GM19238 (cell line): ENCODE results near the gene PRPS1.
"Not testable (repeated sequence)": the region's sequence is repeated elsewhere in the genome, so short reads cannot be mapped to it uniquely, and the experiment has no call there.

Experiments
- DNase-seq: peaks from one replicate; pipeline ENCODE4 v3.0.0; 2011; ENCODE audit warnings: low spot score; ENCODE audit not compliant: insufficient read length

PRPS1 gene

DNA sequence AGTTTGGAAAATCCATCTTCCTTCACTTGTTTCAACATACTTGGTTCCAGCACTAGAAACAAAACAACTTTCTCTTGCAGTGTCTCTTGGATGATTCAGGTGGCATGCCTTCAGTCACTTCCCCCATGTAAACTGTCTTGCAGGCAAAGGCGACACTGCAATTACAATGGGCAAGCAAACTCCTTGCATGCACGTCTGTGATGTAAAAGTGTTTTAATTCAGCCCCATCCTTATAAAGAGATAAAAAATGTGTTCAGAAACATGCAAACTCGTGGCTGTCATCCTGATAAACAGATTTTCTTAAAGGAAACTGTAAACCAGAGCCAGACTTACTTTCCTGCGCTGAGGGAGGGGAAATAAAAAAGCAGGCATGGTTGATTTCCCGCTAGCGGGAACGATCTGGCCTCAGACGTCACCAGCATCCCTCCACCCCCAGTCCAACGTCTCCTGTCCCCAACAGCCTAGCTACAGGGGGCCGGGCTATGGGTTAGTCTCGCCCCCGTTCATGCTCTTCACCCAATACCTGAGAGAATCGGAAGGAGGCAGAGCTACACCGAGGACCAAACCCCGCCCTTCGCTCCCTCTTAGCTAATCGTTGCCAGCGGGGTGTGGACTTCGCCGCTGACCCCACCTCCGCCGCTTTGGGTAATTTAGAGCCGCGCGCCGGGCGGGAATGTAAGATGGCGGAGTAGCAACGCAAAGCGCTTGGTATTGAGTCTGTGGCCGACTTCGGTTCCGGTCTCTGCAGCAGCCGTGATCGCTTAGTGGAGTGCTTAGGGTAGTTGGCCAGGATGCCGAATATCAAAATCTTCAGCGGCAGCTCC lies at the start of gene PRPS1:
TSS of gene PRPS1 (plus strand) at position 673 of the 824 bp plus-strand sequence. CDS start at position 792, 119 bp downstream.
- peak; percentile 72 for DNase-seq

DNA sequence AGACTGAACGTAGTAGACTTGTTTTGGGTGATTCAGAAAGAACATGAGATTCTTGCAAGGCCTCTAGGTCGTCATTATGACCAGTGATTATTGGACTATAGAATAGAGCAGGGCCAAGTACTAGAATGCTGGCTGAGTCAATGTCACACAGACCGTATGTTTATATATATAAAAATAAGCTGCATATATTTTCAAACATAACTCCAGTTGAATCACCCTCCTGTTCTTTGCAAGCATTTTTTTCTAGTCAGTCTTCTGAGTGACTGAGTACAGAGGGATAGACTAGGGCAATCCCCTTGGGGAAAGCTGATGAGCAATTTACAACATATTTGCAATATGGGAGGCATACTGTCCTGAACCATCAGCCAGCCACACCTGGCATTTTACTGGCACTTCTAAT lies 48.4 kb upstream of the PRPS1 start:
- DNase-seq: no peak

DNA sequence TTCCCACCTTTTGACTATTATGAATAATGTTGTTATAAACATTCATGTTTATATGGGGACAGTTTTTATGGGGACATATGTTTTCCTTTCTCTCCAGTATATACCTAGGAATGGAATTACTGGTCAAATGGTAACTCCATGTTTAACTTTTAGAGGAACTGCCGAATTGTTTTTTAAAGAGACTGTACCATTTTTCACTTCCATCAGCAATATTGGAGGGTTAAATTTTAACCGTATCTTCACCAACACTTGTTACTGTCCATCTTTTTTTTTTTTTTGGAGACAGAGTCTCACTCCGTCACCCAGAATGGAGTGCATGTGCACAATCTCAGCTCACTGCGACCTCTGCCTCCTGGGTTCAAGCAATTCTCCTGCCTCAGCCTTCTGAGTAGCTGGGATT lies 46.4 kb upstream of the PRPS1 start:
- no peak for DNase-seq

DNA sequence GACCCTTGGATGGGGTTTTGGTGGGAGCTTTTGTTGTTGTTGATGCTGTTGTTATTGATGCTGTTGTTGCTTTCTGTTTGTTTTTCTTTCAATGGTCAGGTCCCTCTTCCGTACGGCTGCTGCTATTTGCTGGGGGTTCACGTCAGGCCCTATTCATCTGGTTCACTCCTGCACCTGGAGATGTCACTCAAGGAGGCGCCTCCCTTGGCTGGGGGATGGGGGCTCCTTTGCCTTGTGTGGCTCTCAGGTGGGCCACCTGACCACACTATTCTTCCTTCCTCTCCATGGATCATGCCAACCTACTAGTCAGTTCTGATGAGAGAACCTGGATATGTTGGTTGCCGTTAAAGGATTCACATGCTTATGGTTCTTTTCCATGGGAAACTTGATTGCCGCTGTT lies 39.1 kb upstream of the PRPS1 start:
- no peak for DNase-seq

DNA sequence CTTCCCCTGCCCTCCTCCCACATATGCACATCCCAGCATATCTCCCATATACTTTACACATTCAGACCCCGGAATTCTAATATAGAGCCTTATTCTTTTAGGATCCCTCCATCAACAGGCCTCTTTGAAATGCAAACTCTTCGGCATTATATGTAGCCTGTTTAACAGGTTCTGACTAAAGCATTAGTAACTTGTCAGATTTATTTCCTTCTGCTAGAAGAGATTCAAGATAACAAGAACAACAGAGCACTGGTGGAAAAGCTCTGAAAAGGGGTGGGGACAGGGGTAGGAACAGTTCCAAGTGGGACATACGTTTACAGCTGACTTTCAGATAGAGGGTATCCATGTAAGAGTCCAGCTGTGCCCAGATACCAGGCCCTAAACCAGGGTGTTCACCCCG lies 31.7 kb upstream of the PRPS1 start:
- DNase-seq: no peak

DNA sequence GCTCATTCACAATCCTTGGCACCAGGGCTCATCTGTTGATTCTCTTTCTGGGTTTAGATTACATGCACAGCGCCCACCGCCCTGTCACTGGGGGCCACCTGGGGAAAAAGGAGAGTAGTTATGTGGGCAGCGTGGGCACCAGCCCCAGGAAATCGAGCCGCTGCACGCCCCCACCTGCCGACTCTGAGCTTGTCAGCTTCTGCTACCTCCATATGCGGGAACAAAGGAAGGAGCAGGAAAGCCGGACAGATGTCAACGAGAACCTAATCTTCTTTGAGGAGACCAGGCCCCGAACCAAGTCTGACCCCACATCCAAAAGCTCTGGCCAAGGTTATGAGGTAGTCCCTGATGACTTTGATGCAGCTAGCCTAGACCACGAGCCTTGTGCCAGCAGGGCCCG lies 31.0 kb upstream of the PRPS1 start:
- no peak for DNase-seq

DNA sequence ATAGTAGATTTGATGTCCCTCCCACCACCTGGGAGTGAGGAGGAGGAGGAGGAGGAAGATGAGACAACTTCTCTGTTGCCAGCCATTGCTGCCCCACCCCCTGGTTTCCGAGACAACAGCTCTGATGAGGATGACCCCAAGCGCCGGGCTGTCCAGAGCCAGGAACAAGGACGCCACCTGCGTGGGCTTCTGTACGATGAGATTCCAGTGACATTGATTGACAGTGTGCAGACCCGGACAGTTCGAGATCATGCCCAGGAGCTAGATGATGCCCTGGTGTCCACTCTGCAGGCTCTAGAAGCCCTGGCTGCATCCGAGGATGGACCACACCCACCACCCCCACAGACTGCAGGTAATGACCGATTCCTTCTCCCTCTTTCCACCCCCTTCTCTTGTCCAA lies 30.5 kb upstream of the PRPS1 start:
- DNase-seq: no peak

DNA sequence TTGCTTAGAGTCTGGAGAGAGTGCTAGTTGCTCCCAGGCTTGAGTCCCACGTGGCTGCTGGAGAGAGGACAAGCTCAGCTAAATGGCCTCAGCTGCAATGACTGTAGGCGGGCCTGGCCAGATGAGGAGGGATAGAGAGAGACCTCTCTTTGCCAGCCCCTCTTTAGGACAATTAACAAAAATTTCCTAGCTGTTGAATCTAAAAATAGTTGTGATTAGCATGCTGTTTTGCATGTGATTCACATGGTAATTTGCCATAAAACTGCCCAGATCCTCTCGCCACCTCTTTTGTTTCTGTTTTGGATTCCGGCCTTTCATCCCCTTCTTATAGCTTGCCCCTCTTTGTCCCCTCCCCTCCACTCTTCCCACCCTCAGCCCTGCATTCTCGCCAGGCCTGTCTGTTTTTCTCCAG lies 28.9 kb upstream of the PRPS1 start:
- DNase-seq: no peak

DNA sequence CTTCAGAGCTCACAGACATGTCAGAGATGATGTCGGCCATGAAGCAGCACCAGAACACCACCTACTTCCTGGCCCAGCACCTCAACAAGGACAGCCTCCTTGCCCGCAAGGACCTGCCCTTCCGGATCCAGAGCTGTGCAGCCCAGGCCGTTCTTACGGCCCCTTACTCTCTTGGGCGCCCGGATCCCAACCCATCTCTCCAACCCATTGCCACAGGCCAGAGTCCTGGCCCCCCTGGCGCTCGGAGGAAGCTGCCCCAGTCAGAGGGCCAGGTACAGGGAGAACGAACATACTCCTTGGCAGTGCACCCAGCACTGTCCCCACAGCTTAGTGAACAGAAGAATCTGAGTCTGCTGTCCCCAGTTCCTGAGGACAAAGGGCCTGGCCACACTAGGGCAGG lies 27.9 kb upstream of the PRPS1 start:
- DNase-seq: no peak

DNA sequence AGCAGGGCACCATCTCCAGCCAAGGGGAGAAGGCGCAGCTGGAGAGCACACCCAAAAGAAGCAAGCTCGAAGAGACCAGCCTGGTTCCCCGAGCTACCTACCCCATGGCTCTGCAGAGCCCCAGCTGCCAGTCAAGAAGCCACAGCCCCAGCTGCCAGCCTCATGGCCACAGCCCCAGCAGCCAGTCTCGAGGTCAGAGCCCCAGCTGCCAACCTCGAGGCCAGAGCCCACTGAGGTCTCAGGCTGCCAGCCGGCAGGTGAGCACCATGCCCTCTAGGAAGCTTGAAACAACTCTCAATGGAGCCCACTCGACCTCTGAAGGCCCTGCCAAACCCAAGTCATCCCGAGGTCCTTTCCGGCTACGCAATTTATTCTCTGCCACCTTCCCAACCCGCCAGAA lies 27.0 kb upstream of the PRPS1 start:
- DNase-seq: no peak

DNA sequence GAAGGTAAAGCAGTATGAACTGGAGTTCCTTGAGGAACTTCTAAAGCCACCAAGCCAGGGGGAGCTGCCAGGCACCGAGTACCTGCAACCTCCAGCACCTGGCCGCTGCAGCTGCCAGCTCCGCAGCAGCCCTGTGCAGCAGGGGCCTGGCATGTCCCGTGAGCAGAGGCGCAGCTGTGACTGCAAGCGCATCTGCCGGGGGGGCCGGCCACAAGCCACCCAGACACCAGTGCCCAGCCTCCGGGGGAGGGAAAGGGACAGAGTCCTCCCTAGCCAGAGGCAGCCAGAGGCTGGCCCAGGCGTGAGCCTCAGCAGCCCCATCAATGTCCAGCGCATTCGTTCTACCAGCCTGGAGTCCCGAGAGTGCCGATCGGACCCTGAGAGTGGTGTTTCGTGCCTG lies 26.6 kb upstream of the PRPS1 start:
- DNase-seq: no peak

DNA sequence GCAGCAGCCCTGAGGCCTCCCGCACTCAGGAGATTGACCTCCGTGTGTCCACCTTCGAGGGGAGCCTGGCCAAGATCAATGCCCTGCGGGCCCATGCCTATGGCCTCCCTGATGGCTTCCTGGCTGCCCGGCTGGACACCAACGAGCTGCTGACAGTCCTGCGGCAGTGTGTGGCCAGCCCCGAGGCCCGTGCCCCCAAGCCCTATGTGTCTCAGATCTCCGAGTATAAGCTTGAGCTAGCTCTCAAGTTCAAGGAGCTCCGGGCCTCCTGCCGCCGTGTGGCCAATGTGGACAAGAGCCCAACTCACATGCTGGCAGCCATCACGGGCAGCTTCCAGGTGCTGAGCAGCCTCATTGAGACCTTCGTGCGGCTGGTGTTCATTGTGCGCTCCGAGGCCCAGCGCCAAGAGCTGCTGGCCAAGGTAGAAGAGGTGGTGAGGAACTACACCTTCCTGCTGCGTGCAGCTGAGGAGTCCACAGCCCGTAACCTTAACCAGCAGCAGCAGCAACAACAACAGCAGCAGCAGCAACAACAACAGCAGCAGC lies 25.5 kb upstream of the PRPS1 start:
- DNase-seq: no peak

DNA sequence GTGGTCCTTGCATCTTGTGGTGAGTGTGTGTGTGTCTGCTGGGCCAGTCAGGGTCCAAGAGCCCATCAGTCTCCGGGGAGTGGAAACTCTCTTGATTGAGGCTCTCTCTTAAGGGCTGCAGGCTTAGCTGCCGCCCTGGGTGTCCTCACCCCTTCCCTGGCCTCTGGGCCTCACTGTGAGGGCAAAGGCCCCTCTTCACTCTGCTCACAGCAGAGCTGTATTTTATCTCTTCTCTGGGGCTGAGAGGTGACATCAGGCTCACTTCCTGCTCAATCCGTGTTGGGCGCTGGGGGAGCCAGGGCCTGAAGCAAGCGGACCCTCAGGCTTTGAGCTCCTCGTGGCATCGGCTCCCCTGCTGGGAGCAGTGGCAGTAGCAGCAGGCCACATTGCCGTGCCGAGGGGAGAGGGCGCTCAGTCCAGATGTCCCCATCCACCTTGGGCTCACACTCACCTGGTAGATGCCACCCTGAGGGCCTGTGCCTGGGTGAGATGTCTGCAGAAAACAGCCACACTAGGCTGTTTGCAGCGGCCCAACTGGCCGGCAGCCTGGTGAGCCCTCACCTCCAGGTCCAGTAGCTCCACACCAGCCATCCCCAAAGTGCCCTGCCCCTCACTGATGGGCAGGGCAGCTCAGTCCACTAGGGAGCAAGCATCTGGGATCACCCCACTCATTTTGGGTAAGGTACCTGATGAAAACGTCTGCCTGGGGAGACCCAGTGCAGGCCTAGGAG lies 24.7 kb upstream of the PRPS1 start:
- no peak for DNase-seq

DNA sequence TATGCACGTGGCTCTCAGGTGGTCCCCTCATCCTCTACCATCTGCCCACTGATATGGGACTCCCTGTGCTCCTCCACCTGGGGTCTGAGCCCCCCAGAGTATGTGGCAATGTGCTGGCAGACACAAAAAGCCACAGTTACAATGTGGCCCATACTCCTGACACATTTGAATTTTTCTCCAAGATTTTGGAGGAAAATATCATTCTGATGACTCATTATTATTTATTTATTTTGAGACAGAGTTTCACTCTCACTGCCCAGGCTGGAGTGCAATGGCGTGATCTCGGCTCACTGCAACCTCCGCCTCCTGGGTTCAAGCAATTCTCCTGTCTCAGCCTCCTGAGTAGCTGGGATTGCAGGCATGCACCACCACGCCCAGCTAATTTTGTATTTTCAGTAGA lies 19.2 kb upstream of the PRPS1 start:
- not testable (repeated sequence) for DNase-seq

DNA sequence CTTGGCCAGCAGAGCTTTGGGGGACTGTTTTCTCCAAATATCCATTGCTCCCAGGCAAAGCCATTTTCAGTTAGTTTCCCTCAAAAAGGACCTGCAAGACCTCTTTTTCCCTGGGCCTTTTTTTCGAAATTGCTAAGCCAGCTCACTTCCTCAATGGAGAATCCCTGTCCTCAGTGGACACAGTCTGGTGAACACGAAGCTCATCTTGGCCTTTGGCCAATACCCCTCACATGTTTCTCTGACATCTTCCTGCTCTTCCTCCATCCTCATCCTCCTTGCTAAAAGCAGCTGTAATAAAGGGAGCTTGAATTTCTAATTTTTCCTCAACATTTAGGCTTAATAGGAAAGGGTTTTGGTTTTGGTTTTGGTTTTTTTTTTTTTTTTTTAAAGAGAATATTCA lies 17.6 kb upstream of the PRPS1 start:
- no peak for DNase-seq

DNA sequence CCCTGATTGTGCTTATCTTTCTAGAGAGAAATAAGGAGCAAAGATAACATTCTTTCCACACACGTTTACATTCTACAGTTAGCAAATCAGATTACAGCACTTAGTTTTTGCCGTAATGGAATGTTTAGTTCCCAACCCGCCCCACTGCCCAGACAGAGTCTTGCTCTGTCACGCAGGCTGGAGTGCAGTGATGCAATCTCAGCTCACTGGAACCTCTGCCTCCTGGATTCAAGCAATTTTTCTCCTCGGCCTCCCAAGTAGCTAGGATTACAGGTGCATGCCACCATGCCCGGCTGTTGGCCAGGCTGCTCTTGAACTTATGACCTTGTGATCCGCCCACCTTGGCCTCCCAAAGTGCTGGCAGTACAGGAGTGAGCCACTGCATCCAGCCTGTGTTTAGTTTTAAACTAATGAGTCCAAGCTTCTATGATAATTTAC lies 8.4 kb upstream of the PRPS1 start:
- DNase-seq: no peak

DNA sequence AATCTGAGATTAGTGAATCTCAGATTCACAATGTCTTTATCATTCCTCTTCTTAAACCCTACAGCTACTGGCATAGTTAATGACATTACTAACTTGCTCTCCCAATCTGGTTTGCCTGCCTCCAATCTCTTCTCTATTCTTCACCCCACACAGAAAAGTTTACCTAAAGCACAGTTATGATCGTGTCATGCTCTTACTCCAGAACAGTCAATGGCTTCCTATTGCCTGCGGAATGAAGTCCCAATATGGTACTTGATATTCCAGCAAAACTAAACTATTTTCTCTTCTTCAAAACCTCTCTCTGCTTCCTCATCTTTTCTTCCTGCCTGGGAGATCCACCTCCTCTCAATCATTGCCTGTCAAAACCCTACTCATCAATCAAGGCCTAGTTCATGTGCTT lies 3.4 kb upstream of the PRPS1 start:
- no peak for DNase-seq

DNA sequence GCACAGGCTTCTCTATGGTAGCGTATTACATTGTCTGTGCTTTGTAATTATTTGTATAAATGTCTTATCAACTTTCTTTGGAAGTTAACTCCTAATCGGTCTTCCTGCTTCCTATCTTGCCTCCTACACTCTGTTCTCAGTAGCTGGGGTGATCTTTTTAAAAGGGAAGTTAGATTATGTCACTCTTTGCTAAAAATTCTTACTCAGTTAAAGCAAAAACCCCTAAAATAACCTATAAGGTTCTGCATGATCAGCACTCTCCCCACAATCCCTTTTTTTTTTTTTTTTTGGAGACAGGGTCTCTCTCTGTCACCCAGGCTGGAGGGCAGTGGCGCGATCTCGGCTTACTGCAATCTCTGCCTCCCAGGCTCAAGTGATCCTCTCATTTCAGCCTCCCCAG lies 2.6 kb upstream of the PRPS1 start:
- DNase-seq: no peak

DNA sequence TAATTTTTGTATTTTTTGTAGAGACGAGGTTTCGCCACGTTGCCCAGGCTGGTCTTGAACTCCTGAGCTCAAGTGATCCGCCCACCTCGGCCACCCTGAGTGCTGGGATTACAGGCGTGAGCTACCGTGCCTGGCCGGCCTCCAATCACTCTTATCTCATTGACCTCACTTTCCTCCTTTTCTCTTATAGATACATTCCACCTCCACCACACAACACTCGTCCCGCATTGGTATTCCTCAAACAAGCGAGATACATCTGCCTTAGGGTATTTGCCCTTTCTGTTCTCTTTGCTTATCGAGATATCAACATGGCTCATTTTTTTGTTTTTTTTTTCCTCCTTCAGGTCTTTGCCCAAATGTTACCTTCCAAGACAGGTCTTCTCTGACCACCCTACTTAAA lies 1.8 kb upstream of the PRPS1 start:
- DNase-seq: no peak

DNA sequence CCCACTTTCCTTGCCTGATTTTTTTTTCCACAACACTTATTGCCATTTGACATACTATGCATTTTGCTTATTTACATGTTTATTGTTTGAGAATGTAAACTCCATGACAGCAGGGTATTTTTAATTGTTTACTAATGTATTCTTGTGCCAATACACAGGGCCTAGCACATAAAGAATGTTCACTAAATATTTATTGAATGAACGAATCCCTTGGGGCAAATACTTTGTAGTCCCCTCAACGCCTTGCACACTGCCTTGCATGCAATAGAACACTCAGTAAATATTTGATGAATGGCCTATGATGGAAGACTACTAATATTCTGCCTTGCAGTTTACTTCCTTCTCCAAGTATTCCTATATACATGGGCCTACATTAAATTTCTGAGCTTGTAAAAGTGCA lies 1.4 kb upstream of the PRPS1 start:
- DNase-seq: no peak

DNA sequence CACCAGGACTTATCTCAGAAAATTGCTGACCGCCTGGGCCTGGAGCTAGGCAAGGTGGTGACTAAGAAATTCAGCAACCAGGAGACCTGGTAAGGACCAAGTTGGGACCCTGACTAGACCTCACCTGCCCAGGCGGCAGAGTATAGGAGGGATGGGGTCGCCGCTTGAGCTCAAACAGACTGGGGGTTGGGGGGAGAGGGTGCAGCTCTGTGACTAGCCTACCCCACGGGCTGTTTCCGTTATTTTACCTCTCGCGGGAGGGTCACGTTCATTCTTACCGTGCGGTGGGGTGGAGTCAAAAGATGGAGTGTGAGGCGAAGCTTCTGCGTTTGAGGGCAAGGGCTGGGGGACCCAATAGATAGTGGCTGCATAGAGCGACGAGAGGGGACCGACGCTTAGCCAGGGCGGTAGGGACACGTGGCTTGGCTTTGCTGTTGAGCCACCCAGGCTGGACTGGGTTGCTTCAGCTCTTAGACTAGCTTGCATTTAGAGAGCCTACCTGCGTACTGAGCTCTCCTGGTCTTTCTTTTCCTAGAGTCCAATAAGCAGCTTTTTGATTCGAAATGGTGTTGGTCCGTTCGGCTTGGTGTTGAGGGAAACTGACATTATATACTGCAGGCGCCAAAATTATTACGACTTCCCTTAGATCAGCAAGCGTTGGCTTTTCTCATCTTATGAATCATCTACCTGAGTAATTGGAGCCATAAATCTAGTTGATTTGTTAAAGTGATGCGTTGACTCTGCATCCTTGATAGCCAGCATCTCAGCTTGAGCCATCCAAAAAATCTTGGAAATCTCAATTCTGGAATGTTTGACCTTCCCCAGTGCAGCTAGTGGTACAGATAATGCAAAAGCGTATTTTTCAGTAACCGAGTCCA lies 591 bp downstream of the PRPS1 start:
- peak; percentile 21 for DNase-seq

DNA sequence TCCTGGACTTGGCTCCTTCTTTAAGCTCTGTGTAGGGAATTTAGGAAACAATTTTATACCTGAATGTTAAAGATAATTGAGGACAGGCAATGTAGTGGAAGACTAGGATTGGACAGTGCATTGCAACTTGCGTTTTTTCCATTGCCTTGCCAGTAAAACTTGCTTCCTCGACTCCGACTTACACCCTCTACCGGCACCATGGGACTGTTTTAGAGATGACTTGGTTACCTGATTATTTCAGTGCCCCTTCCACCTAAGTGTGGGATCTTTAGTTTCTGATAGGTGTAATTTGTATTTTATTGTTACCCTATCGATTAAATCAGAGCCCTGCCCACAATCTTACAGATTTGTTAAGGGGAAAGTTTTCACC lies 1.2 kb downstream of the PRPS1 start:
- DNase-seq: peak; percentile 14
